Measurements from ENCODE around the gene CACNA1E.

Gene CACNA1E

GRCh38 chr1:181592255-181592859 lies 109.0 kb downstream of the CACNA1E start:
- DNase-seq = no peak

GRCh38 chr1:181593042-181593441 lies 109.7 kb downstream of the CACNA1E start:
- DNase-seq = no peak

- DNase-seq = no peak
These were observed 111.2 kb downstream of the CACNA1E start for GRCh38 chr1:181594553-181594952.

GRCh38 chr1:181595234-181595633 lies 111.9 kb downstream of the CACNA1E start:
- DNase-seq = no peak

GRCh38 chr1:181601186-181601950 lies 118.1 kb downstream of the CACNA1E start:
- DNase-seq = no peak

- DNase-seq = no peak
These were observed 120.6 kb downstream of the CACNA1E start for GRCh38 chr1:181603735-181604410.

GRCh38 chr1:181604482-181605249 lies 121.3 kb downstream of the CACNA1E start:
- no peak for DNase-seq

- DNase-seq = no peak
These were observed 124.2 kb downstream of the CACNA1E start for GRCh38 chr1:181607524-181607923.

- DNase-seq = no peak
These were observed 125.1 kb downstream of the CACNA1E start for GRCh38 chr1:181608386-181608785.

- DNase-seq = no peak
These were observed 125.6 kb downstream of the CACNA1E start for GRCh38 chr1:181608948-181609347.

GRCh38 chr1:181612100-181612499 lies 128.8 kb downstream of the CACNA1E start:
- no peak for DNase-seq

- DNase-seq = no peak
These were observed 135.2 kb downstream of the CACNA1E start for GRCh38 chr1:181618559-181618958.

- DNase-seq = no peak
These were observed 136.9 kb downstream of the CACNA1E start for GRCh38 chr1:181620183-181620582.

- DNase-seq = no peak
These were observed 140.5 kb downstream of the CACNA1E start for GRCh38 chr1:181623850-181624249.

GRCh38 chr1:181626279-181626938 lies 143.1 kb downstream of the CACNA1E start:
- no peak for DNase-seq

GRCh38 chr1:181630398-181630797 lies 147.1 kb downstream of the CACNA1E start:
- DNase-seq = no peak

- DNase-seq = no peak
These were observed 147.5 kb downstream of the CACNA1E start for GRCh38 chr1:181630838-181631237.

GRCh38 chr1:181632492-181632891 lies 149.2 kb downstream of the CACNA1E start:
- DNase-seq = no peak

GRCh38 chr1:181632960-181633359 lies 149.6 kb downstream of the CACNA1E start:
- no peak for DNase-seq

- DNase-seq = no peak
These were observed 151.8 kb downstream of the CACNA1E start for GRCh38 chr1:181635110-181635509.

- DNase-seq = no peak
These were observed 154.7 kb downstream of the CACNA1E start for GRCh38 chr1:181637998-181638397.

- no peak for DNase-seq
These were observed 157.6 kb downstream of the CACNA1E start for GRCh38 chr1:181640956-181641355.

- DNase-seq = no peak
These were observed 160.3 kb downstream of the CACNA1E start for GRCh38 chr1:181643631-181644030.
